Measurements from ENCODE around the gene TMEM125. TPM values are rescaled to one million over a fixed set of nuclear protein-coding genes. Genes with fewer than 3 reads are reported as not detected.

TMEM125 gene
- total RNA-seq, 2 donors from 2014 or later: 0.63 TPM; not detected in 1

DNA sequence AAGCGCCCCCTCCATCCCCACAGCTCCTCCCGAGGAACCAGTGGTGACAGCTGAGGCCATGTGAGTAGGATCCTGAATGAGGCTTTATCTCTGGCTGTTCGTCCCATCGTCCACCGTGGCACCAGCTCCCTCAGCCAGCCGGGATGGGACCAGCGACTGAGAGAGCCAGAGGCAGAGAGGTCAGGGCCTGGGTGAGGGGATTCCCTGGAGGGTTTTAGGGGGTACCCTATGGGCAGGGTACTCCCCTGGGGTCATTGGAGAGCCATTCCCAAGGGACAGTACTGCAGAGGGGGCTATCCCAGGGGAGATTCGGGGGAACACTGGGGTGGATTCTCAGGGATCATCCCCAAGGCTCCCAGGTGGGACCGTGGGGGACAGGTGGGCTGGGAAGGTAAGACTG, 2.4 kb downstream of the TMEM125 start:
- DNase-seq (ENCODE audit: low spot score): no peak
- Histone ChIP-seq H3K36me3 (no peaks in the 10 kb centered on the region), H3K9me3 (no peaks in the 10 kb centered on the region), H3K27me3 (replicated peaks; ENCODE audit: insufficient read depth) (no peaks in the 10 kb centered on the region), H3K4me3 (no peak overlapping the region), H3K27ac (no peak overlapping the region), H3K4me1 (ENCODE audit: control insufficient read depth in 1 of 2, low read depth in 2 of 2) (no peaks in the 10 kb centered on the region)
- TF ChIP-seq, protein P1, sequence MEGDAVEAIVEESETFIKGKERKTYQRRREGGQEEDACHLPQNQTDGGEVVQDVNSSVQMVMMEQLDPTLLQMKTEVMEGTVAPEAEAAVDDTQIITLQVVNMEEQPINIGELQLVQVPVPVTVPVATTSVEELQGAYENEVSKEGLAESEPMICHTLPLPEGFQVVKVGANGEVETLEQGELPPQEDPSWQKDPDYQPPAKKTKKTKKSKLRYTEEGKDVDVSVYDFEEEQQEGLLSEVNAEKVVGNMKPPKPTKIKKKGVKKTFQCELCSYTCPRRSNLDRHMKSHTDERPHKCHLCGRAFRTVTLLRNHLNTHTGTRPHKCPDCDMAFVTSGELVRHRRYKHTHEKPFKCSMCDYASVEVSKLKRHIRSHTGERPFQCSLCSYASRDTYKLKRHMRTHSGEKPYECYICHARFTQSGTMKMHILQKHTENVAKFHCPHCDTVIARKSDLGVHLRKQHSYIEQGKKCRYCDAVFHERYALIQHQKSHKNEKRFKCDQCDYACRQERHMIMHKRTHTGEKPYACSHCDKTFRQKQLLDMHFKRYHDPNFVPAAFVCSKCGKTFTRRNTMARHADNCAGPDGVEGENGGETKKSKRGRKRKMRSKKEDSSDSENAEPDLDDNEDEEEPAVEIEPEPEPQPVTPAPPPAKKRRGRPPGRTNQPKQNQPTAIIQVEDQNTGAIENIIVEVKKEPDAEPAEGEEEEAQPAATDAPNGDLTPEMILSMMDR (IDR thresholded peaks at IDR 0.05): no peak
- no peak for ATAC-seq (ENCODE audit: insufficient number of reproducible peaks, low FRiP score, low read depth)

DNA sequence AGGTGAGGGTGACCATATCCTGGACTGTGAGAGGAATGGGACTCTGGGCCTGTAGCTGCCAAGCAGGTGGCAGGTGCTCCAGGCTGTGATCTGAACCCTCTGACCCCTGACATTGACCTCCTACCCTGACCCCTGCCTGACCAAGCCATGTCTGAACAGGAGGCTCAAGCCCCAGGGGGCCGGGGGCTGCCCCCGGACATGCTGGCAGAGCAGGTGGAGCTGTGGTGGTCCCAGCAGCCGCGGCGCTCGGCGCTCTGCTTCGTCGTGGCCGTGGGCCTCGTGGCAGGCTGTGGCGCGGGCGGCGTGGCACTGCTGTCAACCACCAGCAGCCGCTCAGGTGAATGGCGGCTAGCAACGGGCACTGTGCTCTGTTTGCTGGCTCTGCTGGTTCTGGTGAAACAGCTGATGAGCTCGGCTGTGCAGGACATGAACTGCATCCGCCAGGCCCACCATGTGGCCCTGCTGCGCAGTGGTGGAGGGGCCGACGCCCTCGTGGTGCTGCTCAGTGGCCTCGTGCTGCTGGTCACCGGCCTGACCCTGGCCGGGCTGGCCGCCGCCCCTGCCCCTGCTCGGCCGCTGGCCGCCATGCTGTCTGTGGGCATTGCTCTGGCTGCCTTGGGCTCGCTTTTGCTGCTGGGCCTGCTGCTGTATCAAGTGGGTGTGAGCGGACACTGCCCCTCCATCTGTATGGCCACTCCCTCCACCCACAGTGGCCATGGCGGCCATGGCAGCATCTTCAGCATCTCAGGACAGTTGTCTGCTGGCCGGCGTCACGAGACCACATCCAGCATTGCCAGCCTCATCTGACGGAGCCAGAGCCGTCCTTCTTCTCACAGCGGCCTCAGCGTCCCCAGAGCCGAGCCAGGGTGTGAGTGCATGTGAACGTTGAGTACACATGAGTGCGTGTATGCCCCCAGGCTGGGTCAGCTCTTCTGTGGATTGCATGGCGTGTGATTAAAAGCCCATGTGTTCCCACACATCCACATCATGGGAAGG, 3.1 kb downstream of the TMEM125 start:
- Histone ChIP-seq H3K9me3 (no peaks in the 10 kb centered on the region), H3K27me3 (replicated peaks; ENCODE audit: insufficient read depth) (no peaks in the 10 kb centered on the region), H3K4me3 (no peak overlapping the region), H3K27ac (no peak overlapping the region), H3K36me3 (no peaks in the 10 kb centered on the region), H3K4me1 (ENCODE audit: control insufficient read depth in 1 of 2, low read depth in 2 of 2) (no peaks in the 10 kb centered on the region)
- TF ChIP-seq, protein P1 (IDR thresholded peaks at IDR 0.05): no peak
- DNase-seq (ENCODE audit: low spot score) (no peak), ATAC-seq (ENCODE audit: insufficient number of reproducible peaks, low FRiP score, low read depth) (no peak)

DNA sequence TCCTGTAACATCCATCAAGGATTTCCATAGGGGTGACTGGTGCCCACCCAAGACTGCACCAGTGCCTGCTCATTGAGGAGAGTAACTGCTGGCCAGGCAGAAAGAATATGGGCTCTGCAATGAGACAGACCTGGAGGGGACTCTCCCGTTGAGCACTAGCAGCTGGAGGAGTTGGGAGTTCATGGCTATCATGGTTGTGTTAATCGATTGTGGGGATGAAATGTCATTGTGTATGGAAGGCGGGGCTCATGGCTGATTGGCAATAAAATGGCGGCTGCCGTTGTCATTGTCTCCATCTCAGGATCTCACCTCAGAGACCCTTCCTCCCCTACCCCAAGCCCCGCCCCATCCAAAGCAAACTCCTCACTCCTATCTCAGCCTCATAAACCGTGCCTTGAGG, 3.9 kb downstream of the TMEM125 start:
- Histone ChIP-seq H3K36me3 (no peaks in the 10 kb centered on the region), H3K4me3 (no peak overlapping the region), H3K27me3 (replicated peaks; ENCODE audit: insufficient read depth) (no peaks in the 10 kb centered on the region), H3K9me3 (no peaks in the 10 kb centered on the region), H3K27ac (no peak overlapping the region), H3K4me1 (ENCODE audit: control insufficient read depth in 1 of 2, low read depth in 2 of 2) (no peaks in the 10 kb centered on the region)
- TF ChIP-seq, protein P1 (IDR thresholded peaks at IDR 0.05): no peak
- DNase-seq (ENCODE audit: low spot score): no peak
- no peak for ATAC-seq (ENCODE audit: insufficient number of reproducible peaks, low FRiP score, low read depth)

DNA sequence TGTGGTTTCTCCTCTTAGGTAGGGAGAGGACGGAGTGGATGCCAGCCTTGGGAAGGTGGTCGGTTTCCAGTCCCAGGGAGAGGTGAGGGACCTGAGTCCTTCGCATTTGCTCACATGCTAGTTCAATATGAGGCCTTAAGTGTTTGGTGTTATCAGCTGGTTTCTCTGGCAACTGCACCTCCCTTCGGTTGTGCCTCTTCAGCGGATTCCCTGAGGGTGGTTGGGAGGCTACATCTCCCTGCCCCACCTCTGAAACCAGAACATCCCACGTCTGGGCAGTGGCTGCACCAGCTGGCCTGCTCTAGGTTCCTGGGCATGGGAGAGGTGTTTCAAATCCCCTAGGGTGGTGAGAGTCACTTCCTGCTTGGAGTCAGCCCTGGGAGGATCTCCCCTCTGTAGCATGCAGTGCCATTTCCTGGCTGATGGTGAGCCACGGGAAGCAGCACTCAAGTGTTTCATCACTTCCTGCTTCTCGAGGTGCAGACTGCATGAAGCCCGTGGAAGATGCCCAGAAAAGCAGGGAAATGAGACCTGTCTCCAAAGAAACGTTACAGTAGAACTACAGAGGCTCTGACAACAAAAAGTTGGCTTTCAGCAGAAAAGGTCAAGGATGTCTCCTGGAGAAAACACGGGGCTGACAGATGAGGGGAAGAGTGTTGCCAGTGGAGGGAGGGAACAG, 4.5 kb downstream of the TMEM125 start:
- no peak overlapping the region for H3K27ac ChIP-seq
- no peaks in the 10 kb centered on the region for H3K36me3 ChIP-seq
- no peak for ATAC-seq (ENCODE audit: insufficient number of reproducible peaks, low FRiP score, low read depth)
- H3K9me3 ChIP-seq: no peaks in the 10 kb centered on the region
- DNase-seq (ENCODE audit: low spot score): no peak
- no peak overlapping the region for H3K4me3 ChIP-seq
- H3K4me1 ChIP-seq (ENCODE audit: control insufficient read depth in 1 of 2, low read depth in 2 of 2): no peaks in the 10 kb centered on the region
- H3K27me3 ChIP-seq (replicated peaks; ENCODE audit: insufficient read depth): no peaks in the 10 kb centered on the region
- TF ChIP-seq, protein P1 (IDR thresholded peaks at IDR 0.05): no peak

DNA sequence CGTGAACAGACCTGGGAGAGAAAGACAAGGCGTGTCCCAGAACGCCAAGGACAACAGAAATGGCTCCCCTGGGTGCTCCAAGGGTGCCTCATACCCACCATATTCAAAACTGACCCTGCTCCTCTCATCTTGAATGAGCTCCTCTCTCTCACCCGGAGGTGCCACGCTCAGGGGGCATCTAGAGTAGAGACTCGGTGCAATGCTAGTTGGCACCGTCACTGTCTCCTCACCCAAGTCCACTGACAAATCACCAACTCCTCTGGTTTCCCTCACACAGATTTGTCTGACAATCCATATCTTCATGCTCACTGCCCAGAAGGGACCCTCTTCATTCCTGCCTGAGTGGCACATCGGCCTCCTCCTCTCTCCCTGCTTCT, 5.0 kb downstream of the TMEM125 start:
- Histone ChIP-seq H3K4me1 (ENCODE audit: control insufficient read depth in 1 of 2, low read depth in 2 of 2) (no peaks in the 10 kb centered on the region), H3K27ac (no peak overlapping the region), H3K9me3 (no peaks in the 10 kb centered on the region), H3K4me3 (no peak overlapping the region), H3K36me3 (no peaks in the 10 kb centered on the region), H3K27me3 (replicated peaks; ENCODE audit: insufficient read depth) (no peaks in the 10 kb centered on the region)
- DNase-seq (ENCODE audit: low spot score): no peak
- TF ChIP-seq, protein P1 (IDR thresholded peaks at IDR 0.05): no peak
- ATAC-seq (ENCODE audit: insufficient number of reproducible peaks, low FRiP score, low read depth): no peak

Data from thoracic aorta (tissue), 2 donors.